ENCODE data around the gene ACSL5. TPM values are rescaled to one million over a fixed set of nuclear protein-coding genes. Genes with fewer than 3 reads are reported as not detected.

Gene ACSL5
- total RNA-seq, 1 donor from 2014 or later: not detected

DNA sequence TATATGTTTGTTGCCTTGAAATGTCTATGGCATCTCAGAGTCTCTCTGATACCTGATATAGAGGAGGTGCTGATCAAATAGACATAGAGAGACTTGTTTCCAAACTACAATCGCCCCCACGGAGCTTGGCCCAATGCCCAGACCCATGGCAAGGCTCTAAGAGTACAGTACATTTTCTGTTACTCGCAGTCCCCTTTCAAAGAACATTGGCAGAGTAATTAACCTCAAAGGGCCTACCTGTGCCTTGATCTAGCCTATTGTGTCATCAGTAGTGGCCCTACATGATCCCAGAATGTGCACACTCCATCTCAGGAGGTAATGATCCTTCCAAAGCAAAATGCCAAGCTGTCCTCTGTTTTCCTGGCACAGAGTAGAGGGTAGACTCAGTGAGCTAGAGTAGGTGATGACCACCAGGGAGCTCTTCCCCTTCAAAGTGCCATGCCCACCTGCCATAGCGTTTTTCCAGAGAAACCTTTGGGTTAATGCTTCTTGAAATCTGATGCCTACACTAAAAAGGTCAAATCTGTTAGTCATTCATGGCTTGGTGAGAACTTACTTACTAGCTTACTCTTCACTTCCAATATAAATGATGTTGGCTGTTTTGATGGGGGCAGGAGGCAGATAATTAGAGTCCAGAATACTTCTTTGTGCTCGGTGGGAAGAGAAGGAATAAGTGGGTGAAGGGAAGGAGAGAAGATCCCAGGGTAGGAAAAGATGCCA, 41.2 kb upstream of the ACSL5 start:
- no peak overlapping the region for H3K27ac Mint-ChIP-seq
- no peaks in the 10 kb centered on the region for H3K9me3 Mint-ChIP-seq
- peaks cover 8% of the 10 kb centered on the region for H3K27me3 Mint-ChIP-seq (ENCODE audit: low read depth)
- no peak for DNase-seq (ENCODE audit: low spot score in 2 of 2, unreplicated experiment in 2 of 2)
- H3K36me3 Mint-ChIP-seq: no peaks in the 10 kb centered on the region
- TF ChIP-seq, protein P1, sequence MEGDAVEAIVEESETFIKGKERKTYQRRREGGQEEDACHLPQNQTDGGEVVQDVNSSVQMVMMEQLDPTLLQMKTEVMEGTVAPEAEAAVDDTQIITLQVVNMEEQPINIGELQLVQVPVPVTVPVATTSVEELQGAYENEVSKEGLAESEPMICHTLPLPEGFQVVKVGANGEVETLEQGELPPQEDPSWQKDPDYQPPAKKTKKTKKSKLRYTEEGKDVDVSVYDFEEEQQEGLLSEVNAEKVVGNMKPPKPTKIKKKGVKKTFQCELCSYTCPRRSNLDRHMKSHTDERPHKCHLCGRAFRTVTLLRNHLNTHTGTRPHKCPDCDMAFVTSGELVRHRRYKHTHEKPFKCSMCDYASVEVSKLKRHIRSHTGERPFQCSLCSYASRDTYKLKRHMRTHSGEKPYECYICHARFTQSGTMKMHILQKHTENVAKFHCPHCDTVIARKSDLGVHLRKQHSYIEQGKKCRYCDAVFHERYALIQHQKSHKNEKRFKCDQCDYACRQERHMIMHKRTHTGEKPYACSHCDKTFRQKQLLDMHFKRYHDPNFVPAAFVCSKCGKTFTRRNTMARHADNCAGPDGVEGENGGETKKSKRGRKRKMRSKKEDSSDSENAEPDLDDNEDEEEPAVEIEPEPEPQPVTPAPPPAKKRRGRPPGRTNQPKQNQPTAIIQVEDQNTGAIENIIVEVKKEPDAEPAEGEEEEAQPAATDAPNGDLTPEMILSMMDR (IDR thresholded peaks at IDR 0.05; ENCODE audit: unreplicated experiment): no peak
- H3K4me1 Mint-ChIP-seq: peaks cover 14% of the 10 kb centered on the region
- no peak overlapping the region for H3K4me3 Mint-ChIP-seq

DNA sequence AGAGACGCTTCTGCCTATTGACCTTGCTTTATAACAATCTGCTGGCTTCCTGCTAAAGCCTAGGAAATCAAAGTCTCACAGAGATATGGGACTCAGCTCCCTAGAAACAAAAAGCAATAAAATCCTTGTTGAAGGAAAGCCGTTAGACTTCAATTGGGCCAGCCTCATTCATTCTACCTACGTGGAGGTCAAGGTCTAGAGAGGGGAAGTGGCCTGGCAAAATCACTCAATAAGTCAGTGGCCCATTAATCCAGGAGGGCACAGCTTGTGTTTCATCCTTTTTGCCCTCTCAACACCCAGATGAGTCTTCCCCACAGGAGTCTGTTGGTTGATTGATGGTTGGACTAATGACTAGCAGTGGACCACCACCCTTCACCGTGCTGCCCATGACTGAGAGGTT, 40.5 kb upstream of the ACSL5 start:
- DNase-seq (ENCODE audit: low spot score in 2 of 2, unreplicated experiment in 2 of 2): no peak
- Mint-ChIP-seq H3K9me3 (no peaks in the 10 kb centered on the region), H3K4me3 (no peak overlapping the region), H3K27ac (no peak overlapping the region), H3K27me3 (ENCODE audit: low read depth) (peaks cover 8% of the 10 kb centered on the region), H3K4me1 (peaks cover 14% of the 10 kb centered on the region), H3K36me3 (no peaks in the 10 kb centered on the region)
- TF ChIP-seq, protein P1 (IDR thresholded peaks at IDR 0.05; ENCODE audit: unreplicated experiment): no peak

DNA sequence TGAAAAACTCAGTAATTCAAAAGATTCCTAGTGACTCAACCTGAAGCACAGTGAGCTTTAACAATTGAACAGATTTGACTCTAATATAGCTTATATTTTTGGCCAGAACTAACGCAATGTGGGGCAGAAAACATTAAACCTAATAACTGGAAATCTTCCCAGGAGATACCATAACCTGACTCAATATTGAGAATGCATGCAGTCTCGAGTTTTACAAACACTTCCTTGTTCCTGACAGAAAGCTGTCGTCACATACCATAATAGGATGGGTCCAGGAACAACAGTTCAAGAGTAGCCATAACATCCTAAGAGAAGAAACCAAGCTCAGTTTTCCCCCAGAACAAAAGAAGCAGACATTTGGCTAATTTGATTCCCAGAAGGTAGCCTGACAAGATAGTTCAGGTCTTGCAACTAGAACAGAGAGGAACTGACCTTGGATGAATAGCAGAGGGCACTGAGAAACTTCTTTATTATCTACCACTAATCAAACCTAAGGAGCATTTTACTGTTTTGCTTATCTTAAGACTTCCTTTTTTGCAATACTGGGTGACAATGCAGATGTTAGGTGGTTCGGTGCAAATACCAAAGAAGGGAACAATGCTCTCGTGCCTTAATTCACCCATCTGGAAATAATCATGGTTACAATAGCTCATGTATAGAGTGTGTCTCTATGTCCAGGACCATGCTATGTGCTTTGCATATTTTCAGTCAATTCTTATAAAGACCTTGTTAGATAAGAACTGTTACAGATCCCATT, 38.6 kb upstream of the ACSL5 start:
- H3K9me3 Mint-ChIP-seq: no peaks in the 10 kb centered on the region
- peaks cover 8% of the 10 kb centered on the region for H3K27me3 Mint-ChIP-seq (ENCODE audit: low read depth)
- no peaks in the 10 kb centered on the region for H3K36me3 Mint-ChIP-seq
- H3K4me1 Mint-ChIP-seq: peaks cover 12% of the 10 kb centered on the region
- no peak overlapping the region for H3K27ac Mint-ChIP-seq
- DNase-seq (ENCODE audit: low spot score in 2 of 2, unreplicated experiment in 2 of 2): no peak
- TF ChIP-seq, protein P1 (IDR thresholded peaks at IDR 0.05; ENCODE audit: unreplicated experiment): no peak
- H3K4me3 Mint-ChIP-seq: no peak overlapping the region

DNA sequence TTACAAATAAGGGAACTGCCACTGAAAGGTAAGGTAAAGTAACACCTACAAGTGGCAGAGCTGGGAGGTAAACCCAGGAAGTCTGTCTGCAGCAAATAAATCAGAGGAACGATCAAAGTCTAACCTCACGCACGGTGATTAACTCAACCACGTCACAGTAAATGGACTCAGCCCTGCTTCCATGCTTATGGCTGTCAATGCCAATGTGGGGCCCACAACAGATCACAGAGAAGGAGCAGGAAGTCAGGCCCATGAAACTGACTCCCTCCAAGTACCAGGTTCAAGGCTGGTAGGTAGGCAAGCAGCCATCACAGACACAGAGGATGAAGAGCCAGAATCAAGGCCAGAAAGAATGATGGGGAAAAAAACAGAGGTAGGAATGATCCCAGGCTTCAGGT, 38.0 kb upstream of the ACSL5 start:
- Mint-ChIP-seq H3K27me3 (ENCODE audit: low read depth) (peaks cover 8% of the 10 kb centered on the region), H3K9me3 (no peaks in the 10 kb centered on the region), H3K4me3 (no peak overlapping the region), H3K4me1 (peaks cover 8% of the 10 kb centered on the region), H3K27ac (no peak overlapping the region), H3K36me3 (no peaks in the 10 kb centered on the region)
- DNase-seq (ENCODE audit: low spot score in 2 of 2, unreplicated experiment in 2 of 2): no peak
- TF ChIP-seq, protein P1 (IDR thresholded peaks at IDR 0.05; ENCODE audit: unreplicated experiment): no peak

DNA sequence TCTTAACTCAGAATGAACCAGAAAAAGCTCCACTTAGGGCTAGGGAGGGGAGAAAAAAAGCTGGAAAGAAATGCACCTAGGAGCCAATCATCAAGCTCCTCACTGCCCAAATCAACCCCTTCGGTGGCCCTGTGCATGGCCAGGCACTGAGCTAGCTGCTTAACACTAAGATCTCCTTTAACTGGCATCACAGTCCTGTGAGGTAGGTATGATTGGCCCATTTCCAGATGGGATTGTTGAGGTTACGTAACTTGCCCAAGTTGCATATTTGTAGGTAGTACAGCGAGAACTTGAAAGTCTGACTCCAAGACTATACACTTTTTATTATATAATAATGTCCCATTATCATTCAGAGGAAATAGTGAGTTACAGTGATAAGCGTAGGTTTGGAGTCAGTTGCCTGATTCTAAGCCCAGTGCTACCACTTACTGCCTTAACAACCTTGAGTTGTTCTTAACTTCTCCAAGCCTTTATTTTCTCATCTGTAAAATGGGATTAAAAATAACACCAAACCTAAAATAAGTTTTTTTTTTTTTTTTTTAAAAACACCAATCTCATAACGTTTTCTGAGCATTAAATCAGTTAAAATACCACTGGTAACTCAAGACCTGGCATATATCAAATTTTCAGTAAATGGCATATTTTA, 37.2 kb upstream of the ACSL5 start:
- no peak for DNase-seq (ENCODE audit: low spot score in 2 of 2, unreplicated experiment in 2 of 2)
- Mint-ChIP-seq H3K27ac (no peak overlapping the region), H3K9me3 (no peaks in the 10 kb centered on the region), H3K4me3 (no peak overlapping the region), H3K27me3 (ENCODE audit: low read depth) (peaks cover 8% of the 10 kb centered on the region), H3K36me3 (no peaks in the 10 kb centered on the region), H3K4me1 (peaks cover 4% of the 10 kb centered on the region)
- TF ChIP-seq, protein P1 (IDR thresholded peaks at IDR 0.05; ENCODE audit: unreplicated experiment): no peak

Measured in mesothelial cell of epicardium (in vitro differentiated cells).